GM18870 (cell line): ENCODE measurements around the gene RRAD.

Experiments
- ATAC-seq: cut with Tn5 transposase; IDR thresholded peaks from one replicate; pipeline ENCODE4 v1.9.1; 2021; ENCODE audit warnings: moderate library complexity; ENCODE audit not compliant: unreplicated experiment

Gene RRAD

GRCh38 chr16:66918355-66918754 lies 7.0 kb downstream of the RRAD start:
- ATAC-seq: no peak

DNA sequence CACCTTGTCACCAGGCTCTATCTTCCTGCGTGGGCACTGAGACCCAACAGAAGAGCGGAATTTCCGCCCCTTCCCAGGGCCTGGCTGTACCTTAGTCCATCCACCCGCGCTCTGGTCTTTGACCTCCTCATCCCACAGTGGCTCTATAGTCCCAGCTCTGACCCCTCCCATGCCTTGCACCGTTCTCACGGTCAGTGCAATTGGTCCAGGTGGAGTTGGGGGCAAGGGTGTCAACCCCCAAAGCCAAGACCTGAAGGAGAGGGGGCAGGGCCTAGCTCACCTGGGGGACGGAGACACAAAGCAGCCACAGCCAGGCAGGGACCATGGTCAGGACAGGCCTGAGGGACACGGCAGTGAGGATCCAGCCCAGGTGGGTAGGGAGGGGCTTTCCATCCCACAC lies 7.6 kb downstream of the RRAD start:
- no peak for ATAC-seq

GRCh38 chr16:66916518-66916917 lies 8.8 kb downstream of the RRAD start:
- no peak for ATAC-seq

- no peak for ATAC-seq
Measured at GRCh38 chr16:66915041-66915440, 10.3 kb downstream of the RRAD start.

- no peak for ATAC-seq
Measured at GRCh38 chr16:66914541-66914940, 10.8 kb downstream of the RRAD start.

- ATAC-seq: no peak
Measured at GRCh38 chr16:66913711-66914110, 11.6 kb downstream of the RRAD start.

DNA sequence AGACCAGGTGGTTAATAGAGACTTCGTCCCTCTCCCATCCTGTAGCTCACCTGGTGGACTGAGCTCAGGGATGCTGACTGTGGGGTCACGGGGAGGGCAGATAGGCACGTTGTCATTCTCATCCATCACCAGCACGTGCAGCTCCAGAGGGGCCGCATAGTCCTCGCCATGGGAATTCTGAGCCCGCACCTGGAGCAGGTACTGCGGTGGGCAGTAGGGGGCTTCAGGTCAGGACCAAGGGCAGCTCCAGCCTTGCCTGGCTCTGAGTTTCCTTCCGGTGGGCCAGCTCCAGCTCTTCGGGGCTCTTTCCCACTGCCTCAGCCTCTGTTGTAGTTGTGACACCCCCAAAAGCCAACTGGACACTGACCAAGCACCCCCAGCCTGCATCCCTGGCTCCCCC lies 12.3 kb downstream of the RRAD start:
- ATAC-seq: no peak

- ATAC-seq: no peak
Measured at GRCh38 chr16:66911801-66912200, 13.5 kb downstream of the RRAD start.

GRCh38 chr16:66911112-66911511 lies 14.2 kb downstream of the RRAD start:
- no peak for ATAC-seq

GRCh38 chr16:66910175-66910940 lies 15.0 kb downstream of the RRAD start:
- no peak for ATAC-seq

- no peak for ATAC-seq
Measured at GRCh38 chr16:66908762-66909559, 16.4 kb downstream of the RRAD start.

- no peak for ATAC-seq
Measured at GRCh38 chr16:66908116-66908515, 17.2 kb downstream of the RRAD start.

GRCh38 chr16:66906916-66907836 lies 18.2 kb downstream of the RRAD start:
- no peak for ATAC-seq

- no peak for ATAC-seq
Measured at GRCh38 chr16:66905633-66906539, 19.4 kb downstream of the RRAD start.

DNA sequence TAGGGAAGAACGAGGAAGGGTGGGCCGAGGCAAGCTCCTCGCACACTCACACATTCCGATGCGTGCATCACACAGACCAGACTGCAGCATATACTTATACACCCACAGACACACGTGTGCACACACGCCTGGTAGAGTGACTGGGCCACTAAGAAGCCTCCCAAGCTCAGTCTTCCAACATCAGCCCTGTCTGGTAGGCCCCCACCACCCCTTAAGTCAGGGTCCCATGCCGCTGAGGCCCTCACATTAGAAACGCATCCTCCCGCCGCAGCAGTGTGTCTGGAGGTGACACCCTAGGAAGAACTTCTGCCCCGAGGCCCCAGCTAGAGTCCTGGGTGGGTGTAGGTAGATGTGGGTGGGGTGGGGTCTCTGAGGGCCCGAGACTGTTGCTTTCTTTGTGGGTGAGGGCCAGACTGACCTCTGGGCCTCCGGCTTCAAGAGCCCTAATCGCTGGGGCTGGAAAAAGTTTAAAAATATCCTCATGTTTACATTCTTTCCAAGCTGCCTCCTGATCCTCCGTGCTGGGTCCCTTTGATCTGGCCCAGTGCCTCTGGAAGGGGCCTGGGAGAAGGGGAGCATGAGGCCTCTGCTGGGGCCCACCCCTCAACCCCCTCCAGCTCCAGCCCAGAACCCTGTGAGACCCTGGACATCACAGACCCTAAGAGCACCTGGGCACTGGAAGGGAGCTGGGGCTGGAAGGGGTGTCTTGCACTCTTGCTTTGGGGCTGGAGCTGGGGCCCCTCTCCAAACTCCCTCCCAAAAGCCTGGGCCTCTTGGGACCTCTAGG lies 20.3 kb downstream of the RRAD start:
- ATAC-seq: no peak

GRCh38 chr16:66904428-66904845 lies 20.9 kb downstream of the RRAD start:
- no peak for ATAC-seq

DNA sequence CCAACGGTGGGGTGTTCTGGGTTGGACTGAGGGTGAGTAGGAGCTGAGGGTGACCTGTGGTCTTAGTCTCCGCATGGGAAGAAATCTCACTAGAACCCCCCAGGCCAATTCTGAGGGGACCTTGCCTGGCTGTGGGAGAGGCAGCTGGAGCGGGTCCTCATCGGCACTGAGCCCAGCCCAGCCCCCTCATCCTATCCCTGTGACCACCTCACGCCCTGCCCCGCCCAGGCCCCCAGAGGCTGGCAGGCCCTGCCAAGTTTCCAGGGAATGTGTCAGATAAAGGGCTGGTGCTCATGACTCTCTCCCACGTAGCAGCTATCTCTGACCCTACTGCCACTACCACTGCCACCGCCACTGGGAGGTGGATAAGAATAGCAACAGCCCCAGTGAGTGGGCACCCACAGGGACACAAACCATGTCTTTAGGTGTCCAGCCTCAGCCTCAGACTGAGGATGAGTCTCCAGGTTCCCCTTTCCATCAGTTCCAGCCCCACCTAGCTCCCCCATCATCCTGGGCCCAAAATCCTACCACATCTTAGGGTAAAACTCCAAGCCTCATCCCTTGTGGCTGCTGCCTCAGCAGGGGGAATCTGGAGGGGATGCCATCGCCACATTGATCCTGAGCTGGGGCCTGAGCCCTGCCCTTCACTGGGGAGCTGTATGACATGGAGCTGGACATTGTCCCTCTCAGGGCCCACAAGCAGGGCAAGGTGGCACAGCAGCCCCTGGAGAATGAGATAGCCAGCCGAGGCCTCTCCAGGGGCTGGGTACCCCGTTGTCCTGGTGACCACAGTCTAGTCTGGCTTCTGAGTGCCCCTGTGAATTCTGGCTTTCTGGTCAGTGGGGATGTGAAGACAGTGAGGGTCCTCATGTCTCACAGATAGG lies 21.5 kb downstream of the RRAD start:
- no peak for ATAC-seq
